Fibroblast of pulmonary artery (primary cell): ENCODE measurements around the gene RBMS1.

Source experiments
- DNase-seq: peaks from one replicate; pipeline ENCODE4 v3.0.0-alpha.2; 2010; ENCODE audit warnings: low read depth
- H3K4me3 ChIP-seq: replicated peaks from 2 replicates; pipeline ENCODE4 v1.5.1; 2011; ENCODE audit warnings: low read depth, mild to moderate bottlenecking, control low read depth, low read length, moderate library complexity
- CTCF ChIP-seq: IDR thresholded peaks from 2 replicates; pipeline ENCODE4 v1.5.1; 2011; ENCODE audit warnings: mild to moderate bottlenecking, control low read depth, low read length, inconsistent platforms; ENCODE audit errors: missing control alignments

Gene RBMS1

GRCh38 chr2:160363055-160363454, 130.6 kb downstream of the RBMS1 start:
- no peak for TF ChIP-seq CTCF
- H3K4me3 ChIP-seq = no peak overlapping the region
- DNase-seq = no peak

- no peak for DNase-seq
- H3K4me3 ChIP-seq = no peak overlapping the region
- TF ChIP-seq CTCF = no peak
These were observed 131.1 kb downstream of the RBMS1 start for GRCh38 chr2:160362541-160362940.

- TF ChIP-seq CTCF = no peak
- no peak for DNase-seq
These were observed 131.6 kb downstream of the RBMS1 start for GRCh38 chr2:160362018-160362417.

GRCh38 chr2:160360089-160360757, 133.4 kb downstream of the RBMS1 start:
- TF ChIP-seq CTCF = no peak
- no peak for DNase-seq

More at GRCh38 chr2:160362018-160362417, 131.6 kb downstream of the RBMS1 start:
- H3K4me3 ChIP-seq = no peak overlapping the region

GRCh38 chr2:160358046-160358445, 135.6 kb downstream of the RBMS1 start:
- TF ChIP-seq CTCF = no peak
- no peak overlapping the region for H3K4me3 ChIP-seq
- DNase-seq = no peak

More at GRCh38 chr2:160360089-160360757, 133.4 kb downstream of the RBMS1 start:
- H3K4me3 ChIP-seq = no peak overlapping the region

GRCh38 chr2:160356485-160356884, 137.1 kb downstream of the RBMS1 start:
- TF ChIP-seq CTCF = no peak
- no peak for DNase-seq
- no peak overlapping the region for H3K4me3 ChIP-seq

- DNase-seq = no peak
- TF ChIP-seq CTCF = no peak
- no peak overlapping the region for H3K4me3 ChIP-seq
These were observed 138.5 kb downstream of the RBMS1 start for GRCh38 chr2:160355080-160355479.
